ENCODE results near the gene RSPO4. TPM values are rescaled to one million over a fixed set of nuclear protein-coding genes. Genes with fewer than 3 reads are reported as not detected.

Gene RSPO4
- total RNA-seq, 1 donor from 2014 or later, result not detected

GRCh38 chr20:940926-941325, 61.2 kb downstream of the RSPO4 start:
- no peaks in the 10 kb centered on the region for H3K9me3 Mint-ChIP-seq
- no peaks in the 10 kb centered on the region for H3K36me3 Mint-ChIP-seq (ENCODE audit: low read depth)
- H3K27me3 Mint-ChIP-seq (ENCODE audit: low read depth), result peaks cover 39% of the 10 kb centered on the region
- no peak overlapping the region for H3K27ac Mint-ChIP-seq (ENCODE audit: unreplicated experiment)
- H3K4me1 Mint-ChIP-seq, result no peaks in the 10 kb centered on the region
- DNase-seq (ENCODE audit: low read depth, low spot score), result no peak
- no peak for TF ChIP-seq CTCF (conservative IDR thresholded peaks at IDR 0.05)
- no peak overlapping the region for H3K4me3 Mint-ChIP-seq

- Mint-ChIP-seq H3K4me3 (no peak overlapping the region), H3K4me1 (no peaks in the 10 kb centered on the region), H3K27ac (ENCODE audit: unreplicated experiment) (no peak overlapping the region), H3K27me3 (ENCODE audit: low read depth) (peaks cover 27% of the 10 kb centered on the region), H3K36me3 (ENCODE audit: low read depth) (no peaks in the 10 kb centered on the region), H3K9me3 (no peaks in the 10 kb centered on the region)
- no peak for DNase-seq (ENCODE audit: low read depth, low spot score)
- TF ChIP-seq CTCF (conservative IDR thresholded peaks at IDR 0.05), result no peak
These were observed 62.5 kb downstream of the RSPO4 start for GRCh38 chr20:939606-940005.

- H3K9me3 Mint-ChIP-seq, result peaks cover 14% of the 10 kb centered on the region
- peaks cover 7% of the 10 kb centered on the region for H3K27me3 Mint-ChIP-seq (ENCODE audit: low read depth)
- DNase-seq (ENCODE audit: low read depth, low spot score), result no peak
- H3K4me1 Mint-ChIP-seq, result no peaks in the 10 kb centered on the region
- peaks cover 7% of the 10 kb centered on the region for H3K36me3 Mint-ChIP-seq (ENCODE audit: low read depth)
- H3K27ac Mint-ChIP-seq (ENCODE audit: unreplicated experiment), result no peak overlapping the region
- TF ChIP-seq CTCF (conservative IDR thresholded peaks at IDR 0.05), result no peak
- H3K4me3 Mint-ChIP-seq, result no peak overlapping the region
These were observed 67.8 kb downstream of the RSPO4 start for GRCh38 chr20:934186-934840.

GRCh38 chr20:933029-933428, 69.1 kb downstream of the RSPO4 start:
- Mint-ChIP-seq H3K9me3 (peaks cover 16% of the 10 kb centered on the region), H3K27ac (ENCODE audit: unreplicated experiment) (no peak overlapping the region), H3K27me3 (ENCODE audit: low read depth) (peaks cover 7% of the 10 kb centered on the region), H3K4me1 (no peaks in the 10 kb centered on the region), H3K4me3 (no peak overlapping the region), H3K36me3 (ENCODE audit: low read depth) (peaks cover 7% of the 10 kb centered on the region)
- no peak for DNase-seq (ENCODE audit: low read depth, low spot score)
- no peak for TF ChIP-seq CTCF (conservative IDR thresholded peaks at IDR 0.05)

- Mint-ChIP-seq H3K9me3 (peaks cover 16% of the 10 kb centered on the region), H3K27ac (ENCODE audit: unreplicated experiment) (no peak overlapping the region), H3K4me1 (no peaks in the 10 kb centered on the region), H3K4me3 (no peak overlapping the region), H3K27me3 (ENCODE audit: low read depth) (peaks cover 7% of the 10 kb centered on the region), H3K36me3 (ENCODE audit: low read depth) (peaks cover 7% of the 10 kb centered on the region)
- no peak for TF ChIP-seq CTCF (conservative IDR thresholded peaks at IDR 0.05)
- no peak for DNase-seq (ENCODE audit: low read depth, low spot score)
These were observed 70.7 kb downstream of the RSPO4 start for GRCh38 chr20:931401-931800.
